Measurements from ENCODE around the gene PTH1R.

PTH1R gene

DNA sequence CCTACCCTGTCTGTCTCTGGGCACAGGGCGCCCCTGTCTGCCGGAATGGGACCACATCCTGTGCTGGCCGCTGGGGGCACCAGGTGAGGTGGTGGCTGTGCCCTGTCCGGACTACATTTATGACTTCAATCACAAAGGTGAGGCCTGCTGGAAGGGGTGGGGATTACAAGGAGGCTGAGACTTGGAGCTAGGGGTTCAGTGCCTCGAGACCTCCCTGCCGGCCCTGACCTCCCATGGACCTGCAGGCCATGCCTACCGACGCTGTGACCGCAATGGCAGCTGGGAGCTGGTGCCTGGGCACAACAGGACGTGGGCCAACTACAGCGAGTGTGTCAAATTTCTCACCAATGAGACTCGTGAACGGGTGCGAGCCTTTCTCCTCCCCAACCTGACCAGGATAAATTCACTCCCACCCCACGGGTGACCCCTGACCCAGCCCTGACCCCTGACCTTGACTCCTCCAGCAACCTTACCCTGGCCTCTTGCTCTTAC lies 20.4 kb downstream of the PTH1R start:
- no peak for DNase-seq (ENCODE audit: low read depth in 3 of 3, low spot score in 1 of 3)

DNA sequence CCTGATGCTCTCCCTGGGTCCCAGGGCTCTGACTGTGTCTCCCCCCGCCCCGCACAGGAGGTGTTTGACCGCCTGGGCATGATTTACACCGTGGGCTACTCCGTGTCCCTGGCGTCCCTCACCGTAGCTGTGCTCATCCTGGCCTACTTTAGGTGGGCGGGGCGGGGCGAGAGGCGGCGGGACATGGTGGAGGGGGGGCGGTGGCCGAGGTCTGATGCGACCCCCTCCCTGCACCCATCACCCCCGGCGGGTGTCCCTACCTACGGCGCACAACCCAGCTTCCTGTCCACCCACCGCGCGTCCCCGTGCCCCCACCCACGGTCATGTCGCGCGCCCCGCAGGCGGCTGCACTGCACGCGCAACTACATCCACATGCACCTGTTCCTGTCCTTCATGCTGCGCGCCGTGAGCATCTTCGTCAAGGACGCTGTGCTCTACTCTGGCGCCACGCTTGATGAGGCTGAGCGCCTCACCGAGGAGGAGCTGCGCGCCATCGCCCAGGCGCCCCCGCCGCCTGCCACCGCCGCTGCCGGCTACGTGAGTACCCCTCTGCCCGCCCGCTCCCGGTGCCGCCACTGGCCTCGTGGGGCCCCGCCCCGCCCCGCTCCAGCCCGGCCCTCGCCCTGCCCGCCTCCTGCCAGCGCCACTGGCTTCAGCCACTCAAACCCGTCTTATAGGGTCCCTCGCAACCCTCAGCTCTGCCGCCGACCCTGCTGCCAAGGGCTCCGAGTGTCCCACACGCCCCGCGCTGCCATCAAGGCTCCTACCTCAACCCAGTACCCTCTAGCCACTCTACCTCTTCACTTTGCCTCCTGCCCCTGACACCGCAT lies 21.0 kb downstream of the PTH1R start:
- DNase-seq (ENCODE audit: low read depth in 3 of 3, low spot score in 1 of 3), result no peak

GRCh38 chr3:46899151-46900006 lies 21.9 kb downstream of the PTH1R start:
- no peak for DNase-seq (ENCODE audit: low read depth in 3 of 3, low spot score in 1 of 3)

GRCh38 chr3:46900007-46900292 lies 22.4 kb downstream of the PTH1R start:
- DNase-seq (ENCODE audit: low read depth in 3 of 3, low spot score in 1 of 3), result no peak

DNA sequence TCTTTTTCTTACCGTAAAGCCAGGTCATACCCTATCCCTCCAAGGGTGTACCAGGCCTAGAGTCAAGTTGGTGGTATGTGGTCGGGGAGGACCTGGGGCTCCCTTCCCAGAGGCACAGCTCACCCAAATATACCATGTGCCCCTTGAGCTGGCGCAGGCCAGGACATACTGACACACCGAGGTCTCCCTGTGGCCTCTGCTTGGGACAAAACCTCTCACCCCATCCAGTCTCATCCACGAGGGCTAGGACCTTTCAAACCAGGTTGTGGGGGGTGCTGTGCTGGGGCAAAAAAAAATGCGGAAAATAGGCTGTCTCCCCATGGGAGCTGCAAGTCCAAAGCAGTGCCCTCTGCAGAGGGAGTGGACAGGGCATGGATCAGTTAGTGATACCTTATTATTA lies 22.8 kb downstream of the PTH1R start:
- DNase-seq (ENCODE audit: low read depth in 3 of 3, low spot score in 1 of 3), result no peak

DNA sequence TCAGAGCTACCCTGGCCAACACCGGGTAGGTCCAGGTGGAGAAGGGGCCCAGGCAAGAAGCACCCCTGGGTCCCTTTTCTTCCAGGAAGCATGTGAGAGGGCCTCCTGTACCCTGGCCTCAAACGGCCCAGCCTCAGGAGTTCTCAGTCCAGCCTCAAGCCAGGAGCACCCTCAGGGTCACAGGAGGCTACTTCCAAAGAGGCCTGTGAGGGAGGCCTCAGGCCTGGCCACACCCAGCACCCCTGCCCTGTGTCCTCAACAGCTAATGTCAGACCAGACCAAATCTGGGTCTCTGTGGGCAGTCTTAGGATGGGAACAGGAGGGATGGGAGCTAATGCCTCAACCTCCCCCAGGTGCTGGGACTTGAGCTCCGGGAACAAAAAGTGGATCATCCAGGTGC lies 23.5 kb downstream of the PTH1R start:
- no peak for DNase-seq (ENCODE audit: low read depth in 3 of 3, low spot score in 1 of 3)

DNA sequence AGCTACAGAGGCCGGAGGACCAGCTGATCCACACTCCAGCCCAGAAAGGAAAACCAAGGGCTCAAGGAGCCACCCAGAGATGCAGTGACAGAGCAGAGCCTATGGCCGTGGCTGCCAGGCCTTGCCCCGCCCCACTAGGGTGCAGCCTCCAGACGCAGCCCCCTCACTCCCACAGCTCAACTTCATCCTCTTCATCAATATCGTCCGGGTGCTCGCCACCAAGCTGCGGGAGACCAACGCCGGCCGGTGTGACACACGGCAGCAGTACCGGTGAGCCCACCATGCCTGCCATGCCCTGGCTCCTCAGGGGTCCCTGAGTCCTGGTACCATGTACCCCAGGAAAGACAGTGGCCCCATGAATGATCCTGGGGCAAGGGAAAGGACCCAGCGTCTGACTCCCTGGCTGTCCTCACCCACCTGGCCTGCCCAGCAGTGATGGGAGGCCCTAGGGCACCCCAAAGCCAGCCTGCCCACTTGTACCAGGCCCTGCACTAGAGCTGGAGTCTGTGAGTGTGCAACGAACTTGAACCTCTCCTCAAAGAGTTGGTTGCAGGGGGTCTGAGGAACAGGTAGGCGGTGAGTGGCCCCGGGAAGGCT lies 24.2 kb downstream of the PTH1R start:
- no peak for DNase-seq (ENCODE audit: low read depth in 3 of 3, low spot score in 1 of 3)

- DNase-seq (ENCODE audit: low read depth in 3 of 3, low spot score in 1 of 3), result no peak
These were observed 24.7 kb downstream of the PTH1R start for GRCh38 chr3:46902188-46902631.

DNA sequence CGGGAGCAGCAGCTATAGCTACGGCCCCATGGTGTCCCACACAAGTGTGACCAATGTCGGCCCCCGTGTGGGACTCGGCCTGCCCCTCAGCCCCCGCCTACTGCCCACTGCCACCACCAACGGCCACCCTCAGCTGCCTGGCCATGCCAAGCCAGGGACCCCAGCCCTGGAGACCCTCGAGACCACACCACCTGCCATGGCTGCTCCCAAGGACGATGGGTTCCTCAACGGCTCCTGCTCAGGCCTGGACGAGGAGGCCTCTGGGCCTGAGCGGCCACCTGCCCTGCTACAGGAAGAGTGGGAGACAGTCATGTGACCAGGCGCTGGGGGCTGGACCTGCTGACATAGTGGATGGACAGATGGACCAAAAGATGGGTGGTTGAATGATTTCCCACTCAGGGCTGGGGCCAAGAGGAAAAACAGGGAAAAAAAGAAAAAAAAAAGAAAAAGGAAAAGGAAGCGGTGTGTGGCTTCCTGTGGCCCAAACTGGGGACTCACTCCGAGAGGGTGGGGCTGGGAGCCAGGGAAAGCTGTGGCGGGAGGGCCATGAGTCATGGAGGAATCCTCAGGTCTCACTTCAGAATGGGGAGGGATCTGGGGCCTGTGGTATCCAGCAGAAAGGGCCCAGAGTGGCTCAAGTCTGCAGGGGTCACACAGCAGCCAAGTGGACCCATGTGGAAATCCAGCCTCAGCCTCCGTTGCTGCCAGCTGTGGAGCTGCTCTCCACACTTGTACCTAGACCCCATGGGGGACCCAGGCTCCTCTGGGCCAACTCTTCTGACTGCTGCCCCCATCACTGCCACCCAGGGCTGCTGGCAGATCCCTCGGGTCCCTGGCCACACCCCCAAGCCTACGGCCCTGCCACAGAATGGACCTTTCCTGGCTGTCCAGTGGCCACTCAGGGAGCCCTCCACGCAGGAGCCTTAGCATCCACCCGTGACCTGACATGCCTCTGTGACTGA lies 26.1 kb downstream of the PTH1R start:
- no peak for DNase-seq (ENCODE audit: low read depth in 3 of 3, low spot score in 1 of 3)

- DNase-seq (ENCODE audit: low read depth in 3 of 3, low spot score in 1 of 3), result no peak
These were observed 27.0 kb downstream of the PTH1R start for GRCh38 chr3:46904303-46905212.

- DNase-seq (ENCODE audit: low read depth in 3 of 3, low spot score in 1 of 3), result no peak
These were observed 27.7 kb downstream of the PTH1R start for GRCh38 chr3:46905213-46905560.

DNA sequence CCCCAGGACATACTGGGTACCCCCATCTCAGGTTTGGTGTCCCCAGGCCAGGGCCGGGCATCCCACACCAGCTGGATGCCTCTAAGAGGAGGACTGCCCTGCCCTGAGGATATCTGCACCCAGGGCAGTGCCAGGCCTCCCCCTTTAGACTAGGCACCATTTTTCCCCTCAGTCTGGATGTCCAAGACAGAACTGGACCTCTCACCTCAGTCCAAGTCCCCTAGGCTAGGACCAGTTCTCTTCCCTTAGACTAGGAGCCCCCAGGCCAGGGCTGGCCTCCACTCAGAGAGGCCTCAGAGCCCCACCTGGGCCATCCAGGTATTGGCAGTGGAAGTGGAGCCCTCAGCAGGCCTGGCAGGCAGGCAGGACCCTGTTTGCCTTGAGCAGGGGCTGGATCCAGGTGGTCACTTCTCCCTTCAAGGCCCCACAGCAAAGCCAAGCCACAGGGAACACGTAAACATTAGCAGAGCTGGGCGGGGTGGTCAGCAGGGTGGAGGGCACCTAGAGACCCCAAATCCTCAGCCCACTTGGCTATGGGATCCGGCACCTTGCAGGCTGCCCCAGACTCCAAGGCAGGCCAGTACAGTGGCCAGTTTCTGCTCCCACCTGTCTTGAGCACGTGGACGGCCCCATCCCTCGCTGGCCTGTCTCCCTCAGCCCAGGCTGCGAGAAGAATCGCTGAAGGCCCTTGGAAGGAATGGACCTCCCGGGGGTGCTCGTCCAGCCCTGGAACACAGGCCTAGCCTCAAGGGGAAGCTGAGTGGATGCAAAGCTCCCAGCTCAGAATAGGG lies 28.3 kb downstream of the PTH1R start:
- DNase-seq (ENCODE audit: low read depth in 3 of 3, low spot score in 1 of 3), result no peak

DNA sequence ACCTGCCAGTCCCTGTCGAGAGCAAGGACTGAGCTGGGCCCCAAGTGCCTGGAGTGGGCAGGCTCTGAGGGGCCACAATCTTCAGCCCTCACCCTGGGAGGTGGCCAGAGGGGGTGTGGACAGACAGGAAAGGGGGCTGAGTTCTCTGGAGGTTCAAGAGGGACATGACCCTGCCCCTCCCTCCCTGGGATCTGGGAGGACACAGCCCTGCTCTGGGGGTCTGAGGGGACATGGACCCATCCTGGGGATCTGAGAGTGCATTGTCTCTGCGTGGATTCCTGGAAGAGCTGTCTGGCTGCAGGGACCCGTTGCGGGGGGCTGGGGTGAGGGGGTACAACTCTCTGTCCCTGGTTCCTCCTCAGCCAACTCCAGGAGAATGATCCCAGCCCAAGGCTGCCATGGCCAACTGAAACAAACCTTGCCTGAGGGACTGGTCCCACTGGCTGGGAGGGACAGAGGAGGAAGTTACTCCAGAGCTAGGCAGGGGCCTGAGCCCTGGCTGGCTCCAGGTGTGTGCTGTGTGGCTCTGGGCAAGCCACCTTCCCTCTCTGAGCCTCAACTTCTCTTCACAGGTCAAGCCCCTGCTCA lies 29.0 kb downstream of the PTH1R start:
- no peak for DNase-seq (ENCODE audit: low read depth in 3 of 3, low spot score in 1 of 3)

GRCh38 chr3:46907271-46907670 lies 29.8 kb downstream of the PTH1R start:
- DNase-seq (ENCODE audit: low read depth in 3 of 3, low spot score in 1 of 3), result no peak

DNA sequence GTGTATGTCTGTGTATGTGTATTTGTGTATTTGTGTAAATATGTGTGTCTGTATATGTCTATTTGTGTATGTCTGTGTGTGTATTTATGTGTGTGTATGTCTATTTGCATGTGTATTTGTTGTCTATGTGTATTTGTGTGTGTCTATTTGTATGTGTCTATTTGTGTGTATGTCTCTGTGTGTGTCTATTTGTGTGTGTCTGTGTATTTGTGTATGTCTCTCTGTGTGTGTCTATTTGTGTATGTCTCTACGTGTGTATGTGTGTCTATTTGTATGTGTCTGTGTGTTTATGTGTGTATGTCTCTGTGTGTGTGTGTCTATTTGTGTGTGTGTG lies 30.4 kb downstream of the PTH1R start:
- no peak for DNase-seq (ENCODE audit: low read depth in 3 of 3, low spot score in 1 of 3)

DNA sequence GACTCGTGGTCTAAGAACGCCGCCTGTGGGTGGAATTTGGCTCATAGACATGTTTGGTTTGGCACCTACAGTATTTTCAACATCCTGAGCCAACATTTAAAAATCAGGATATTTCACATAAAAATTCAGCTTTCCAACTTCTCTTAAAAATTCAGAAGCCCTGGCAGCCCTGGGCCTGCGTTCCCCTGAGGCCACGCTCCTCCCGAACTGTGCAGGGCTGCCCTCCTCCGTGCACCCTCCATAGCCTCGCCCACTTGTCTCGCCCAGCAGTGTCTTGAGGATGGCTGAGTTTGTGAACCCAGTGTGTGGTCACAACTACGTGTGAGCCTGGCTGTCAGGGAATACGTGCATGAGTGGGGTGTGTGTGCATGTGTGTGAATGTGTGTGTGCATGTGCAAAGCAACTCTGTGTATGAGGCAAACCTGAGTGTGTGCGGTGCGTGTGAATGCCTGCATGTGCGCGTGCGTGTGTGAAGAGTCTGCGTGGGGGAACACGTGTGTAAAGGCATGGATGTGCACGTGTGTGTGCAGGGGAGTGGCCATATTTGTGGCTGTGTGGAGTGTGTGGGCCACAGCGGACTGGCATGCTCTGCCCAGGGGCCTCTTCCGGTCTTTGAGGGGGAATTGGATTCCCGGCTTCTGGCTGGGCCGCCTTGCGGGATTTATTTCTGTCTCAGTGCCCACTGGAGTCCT lies 30.9 kb downstream of the PTH1R start:
- no peak for DNase-seq (ENCODE audit: low read depth in 3 of 3, low spot score in 1 of 3)

GRCh38 chr3:46908986-46909534 lies 31.5 kb downstream of the PTH1R start:
- no peak for DNase-seq (ENCODE audit: low read depth in 3 of 3, low spot score in 1 of 3)

All from stimulated activated CD4-positive, alpha-beta T cell treated with anti-CD3 and anti-CD28 coated beads, TNF-alpha, amount 100 ng/mL, for 1 hour (primary cell).